ENCODE results near the gene BAHCC1.

GRCh38 chr17:81413497-81414135 lies 18.4 kb downstream of the BAHCC1 start:
- no peak for TF ChIP-seq EZH2phosphoT487 (IDR thresholded peaks at IDR 0.05; ENCODE audit: borderline replicate concordance, low read length)
- no peak for TF ChIP-seq CTCF (IDR thresholded peaks at IDR 0.05; ENCODE audit: low read depth, low read length, poor library complexity, severe bottlenecking)
